WTC11 (cell line): ENCODE data around the gene HDAC7. TPM values are rescaled to one million over a fixed set of nuclear protein-coding genes. Genes with fewer than 3 reads are reported as not detected.

Source experiments
- ATAC-seq: fragments of 200-7000 bp; cut with Tn5 transposase; 2 replicates; pipeline ENCODE4 v1.10.0; 2021; ENCODE audit warnings: mild to moderate bottlenecking, moderate library complexity
- CTCF ChIA-PET: fragments of 300-600 bp; sonication (Branson Sonifier 250); formaldehyde crosslinking; loops from one replicate; lab custom pipeline; 2021; ENCODE audit warnings: antibody characterized with exemption; lab: Charles Lee
- POLR2A ChIA-PET: fragments of 350-600 bp; sonication (Branson Sonifier 250); formaldehyde crosslinking; loops from one replicate; lab custom pipeline; 2021; ENCODE audit warnings: antibody characterized with exemption; lab: Charles Lee
- DNase-seq: peaks from one replicate; pipeline ENCODE4 v3.0.0; 2021; ENCODE audit warnings: low spot score
- H3K27ac Mint-ChIP-seq: 2 replicates; pipeline ENCODE4 v1.8.0; 2021; ENCODE audit warnings: mixed read lengths
- H3K27me3 Mint-ChIP-seq: 2 replicates; pipeline ENCODE4 v1.8.0; 2021; ENCODE audit warnings: low read depth, mild to moderate bottlenecking, moderate library complexity, mixed read lengths
- H3K36me3 Mint-ChIP-seq: 2 replicates; pipeline ENCODE4 v1.8.0; 2021; ENCODE audit warnings: mixed read lengths
- H3K4me1 Mint-ChIP-seq: 2 replicates; pipeline ENCODE4 v1.8.0; 2022; ENCODE audit warnings: mixed read lengths
- H3K4me3 Mint-ChIP-seq: 2 replicates; pipeline ENCODE4 v1.8.0; 2021; ENCODE audit warnings: mild to moderate bottlenecking, moderate library complexity, mixed read lengths
- H3K9me3 Mint-ChIP-seq: 2 replicates; pipeline ENCODE4 v1.8.0; 2021; ENCODE audit warnings: mixed read lengths
- E2F4 ChIP-seq: sonication (generic); formaldehyde crosslinking; IDR thresholded peaks from 2 replicates; pipeline ENCODE4 v1.8.1; 2022; ENCODE audit warnings: low read depth, mild to moderate bottlenecking, moderate library complexity, missing genetic modification reagents, borderline replicate concordance
- FOXP4 ChIP-seq: sonication (generic); formaldehyde crosslinking; IDR thresholded peaks from 2 replicates; pipeline ENCODE4 v1.8.0; 2022; ENCODE audit warnings: mild to moderate bottlenecking, missing genetic modification reagents
- GABPB1 ChIP-seq: sonication (generic); formaldehyde crosslinking; IDR thresholded peaks from 2 replicates; pipeline ENCODE4 v1.8.1; 2023; ENCODE audit warnings: mild to moderate bottlenecking, missing genetic modification reagents
- GTF2I ChIP-seq: fragments of 250-450 bp; sonication (Bioruptor Pico); conservative IDR thresholded peaks from 2 replicates; pipeline ENCODE4 v1.4.0; 2021; ENCODE audit warnings: mild to moderate bottlenecking
- IRF1 ChIP-seq: sonication (generic); formaldehyde crosslinking; IDR thresholded peaks from 2 replicates; pipeline ENCODE4 v1.8.0; 2023; ENCODE audit warnings: missing genetic modification reagents
- NFATC4 ChIP-seq: fragments of 250-450 bp; sonication (Bioruptor Pico); IDR thresholded peaks from 2 replicates; pipeline ENCODE4 v1.9.0; 2021; ENCODE audit warnings: mild to moderate bottlenecking
- NR3C1 ChIP-seq: sonication (generic); formaldehyde crosslinking; conservative IDR thresholded peaks from 2 replicates; pipeline ENCODE4 v1.8.1; 2023; ENCODE audit warnings: low read depth, mild to moderate bottlenecking, missing genetic modification reagents
- OVOL2 ChIP-seq: fragments of 250-450 bp; sonication (Bioruptor Pico); IDR thresholded peaks from 2 replicates; pipeline ENCODE4 v1.9.0; 2021; ENCODE audit warnings: mild to moderate bottlenecking, borderline replicate concordance
- PRDM15 ChIP-seq: sonication (generic); formaldehyde crosslinking; IDR thresholded peaks from 2 replicates; pipeline ENCODE4 v1.8.0; 2022; ENCODE audit warnings: missing genetic modification reagents
- SMAD3 ChIP-seq: sonication (generic); formaldehyde crosslinking; IDR thresholded peaks from 2 replicates; pipeline ENCODE4 v1.8.0; 2022; ENCODE audit warnings: missing genetic modification reagents, mild to moderate bottlenecking, borderline replicate concordance
- SOX15 ChIP-seq: fragments of 250-450 bp; sonication (Bioruptor Pico); IDR thresholded peaks from 2 replicates; pipeline ENCODE4 v1.9.0; 2021; ENCODE audit warnings: mild to moderate bottlenecking
- TEAD1 ChIP-seq: sonication (generic); formaldehyde crosslinking; IDR thresholded peaks from 2 replicates; pipeline ENCODE4 v1.8.0; 2022; ENCODE audit warnings: mild to moderate bottlenecking, missing genetic modification reagents
- TEAD4 ChIP-seq: sonication (generic); formaldehyde crosslinking; IDR thresholded peaks from 2 replicates; pipeline ENCODE4 v1.8.0; 2022; ENCODE audit warnings: mild to moderate bottlenecking, missing genetic modification reagents
- TP53 ChIP-seq: sonication (generic); formaldehyde crosslinking; IDR thresholded peaks from 2 replicates; pipeline ENCODE4 v1.8.1; 2023; ENCODE audit warnings: mild to moderate bottlenecking, missing genetic modification reagents
- USF1 ChIP-seq: sonication (generic); formaldehyde crosslinking; IDR thresholded peaks from 2 replicates; pipeline ENCODE4 v1.8.0; 2022; ENCODE audit warnings: mild to moderate bottlenecking, missing genetic modification reagents
- ZMAT4 ChIP-seq: fragments of 250-450 bp; sonication (Bioruptor Pico); IDR thresholded peaks from 2 replicates; pipeline ENCODE4 v1.9.0; 2021; ENCODE audit warnings: mild to moderate bottlenecking
- ZNF219 ChIP-seq: sonication (generic); formaldehyde crosslinking; IDR thresholded peaks from 2 replicates; pipeline ENCODE4 v1.8.0; 2023; ENCODE audit warnings: missing genetic modification reagents, mild to moderate bottlenecking, borderline replicate concordance
- total RNA-seq: library from RNA; stranded (reverse); gene quantifications from 3 replicates; pipeline ENCODE4 v1.2.3, GENCODE V29; 2021

Gene HDAC7
- total RNA-seq, 1 experiment from 2014 or later, result 111 TPM

GRCh38 chr12:47851303-47851952, 31.7 kb upstream of the HDAC7 start:
- peaks cover 16% of the 10 kb centered on the region for H3K4me1 Mint-ChIP-seq
- ATAC-seq (no peak), DNase-seq (no peak)
- H3K27ac Mint-ChIP-seq, result no peak overlapping the region
- no peaks in the 10 kb centered on the region for H3K9me3 Mint-ChIP-seq
- ChIA-PET POLR2A (no interaction called here), CTCF (interaction anchor here (2.7 kb wide), 1 partner anchor 13 kb away, joined by 20 read pairs; no protein-coding TSS in a partner anchor)
- no peaks in the 10 kb centered on the region for H3K36me3 Mint-ChIP-seq
- no peaks in the 10 kb centered on the region for H3K27me3 Mint-ChIP-seq
- no peak for TF ChIP-seq ZMAT4 (CRISPR knock-in tag)
- TF ChIP-seq PRDM15 (CRISPR knock-in tag), result no peak
- TF ChIP-seq USF1 (CRISPR knock-in tag), result no peak
- TF ChIP-seq TEAD1, result no peak
- TF ChIP-seq SOX15 (CRISPR knock-in tag), result no peak
- no peak for TF ChIP-seq FOXP4
- TF ChIP-seq TEAD4 (CRISPR knock-in tag), result no peak
- H3K4me3 Mint-ChIP-seq, result no peak overlapping the region

- no peaks in the 10 kb centered on the region for H3K36me3 Mint-ChIP-seq
- peak; percentile 25 for ATAC-seq
- no peak for TF ChIP-seq GTF2I (CRISPR knock-in tag)
- TF ChIP-seq NFATC4 (CRISPR knock-in tag), result no peak
- TF ChIP-seq IRF1, result no peak
- TF ChIP-seq GABPB1 (CRISPR knock-in tag), result peak; percentile 70
- no peak for TF ChIP-seq TP53 (CRISPR knock-in tag)
These were observed 30.7 kb upstream of the HDAC7 start for GRCh38 chr12:47850153-47851084.

GRCh38 chr12:47849261-47849660, 29.6 kb upstream of the HDAC7 start:
- ChIA-PET POLR2A (no interaction called here), CTCF (interaction anchor here (0.6 to 2.7 kb wide), 3 partner anchors 11 to 20 kb away, joined by 6 to 20 read pairs (median 6); no protein-coding TSS in a partner anchor)
- ATAC-seq (no peak), DNase-seq (no peak)
- Mint-ChIP-seq H3K4me3 (no peak overlapping the region), H3K27ac (no peak overlapping the region), H3K9me3 (no peaks in the 10 kb centered on the region), H3K4me1 (peaks cover 20% of the 10 kb centered on the region), H3K27me3 (peaks cover 2% of the 10 kb centered on the region; the same call in 1 of the 2 replicates), H3K36me3 (no peaks in the 10 kb centered on the region)
- TF ChIP-seq NR3C1 (CRISPR knock-in tag) (no peak), ZNF219 (CRISPR knock-in tag) (no peak), SMAD3 (CRISPR knock-in tag) (no peak), OVOL2 (CRISPR knock-in tag) (no peak), TEAD1 (no peak), E2F4 (CRISPR knock-in tag) (no peak)

More at GRCh38 chr12:47850153-47851084, 30.7 kb upstream of the HDAC7 start:
- H3K27me3 Mint-ChIP-seq, result peaks cover 2% of the 10 kb centered on the region; the same call in 1 of the 2 replicates
- CTCF ChIA-PET, result interaction anchor here (1.1 to 2.7 kb wide), 2 partner anchors 12 to 48 kb away, joined by 4 to 20 read pairs; no protein-coding TSS in a partner anchor
- POLR2A ChIA-PET, result no interaction called here
- DNase-seq, result no peak
- H3K4me3 Mint-ChIP-seq, result no peak overlapping the region
- H3K9me3 Mint-ChIP-seq, result no peaks in the 10 kb centered on the region
- no peak overlapping the region for H3K27ac Mint-ChIP-seq
- peaks cover 20% of the 10 kb centered on the region for H3K4me1 Mint-ChIP-seq
